Prostate gland (tissue), 2 donors: ENCODE measurements around the gene STRA8.

ENCODE experiments used
- CTCF ChIP-seq, 4 experiments: fragments of 200-600 bp in 2 of 4; fragments of 450-650 bp in 2 of 4; sonication (generic) in 2 of 4; IDR thresholded peaks; 1 replicate in 3 of 4; 2 replicates in 1 of 4; pipeline ENCODE4 v1.5.1; 2016 to 2019; ENCODE audit warnings: antibody characterized with exemption in 4 of 4, mild to moderate bottlenecking in 2 of 4, moderate library complexity in 2 of 4
- POLR2AphosphoS5 ChIP-seq: sonication (generic); formaldehyde crosslinking; IDR thresholded peaks from one replicate; pipeline ENCODE4 v1.6.1; 2017; ENCODE audit warnings: antibody characterized with exemption

GRCh38 chr7:135269921-135270320 lies 36.3 kb downstream of the STRA8 start:
- TF ChIP-seq CTCF (IDR thresholded peaks at IDR 0.05) (no peak), POLR2AphosphoS5 (no peak)
